Loucy (cell line): ENCODE data around the gene ETFRF1.

Source experiments
- EZH2phosphoT487 ChIP-seq: fragments of 200-600 bp; IDR thresholded peaks from 2 replicates; pipeline ENCODE4 v1.6.1; 2018; ENCODE audit warnings: antibody characterized with exemption, mild to moderate bottlenecking, moderate library complexity, borderline replicate concordance
- TF ChIP-seq, protein P1 (sequence below): fragments of 200-600 bp; sonication (generic); conservative IDR thresholded peaks from 2 replicates; pipeline ENCODE4 v1.5.1; 2014; ENCODE audit warnings: mild to moderate bottlenecking, antibody characterized with exemption, low read length

GRCh38 chr12:25243680-25243990, 48.6 kb downstream of the ETFRF1 start:
- TF ChIP-seq, protein P1, sequence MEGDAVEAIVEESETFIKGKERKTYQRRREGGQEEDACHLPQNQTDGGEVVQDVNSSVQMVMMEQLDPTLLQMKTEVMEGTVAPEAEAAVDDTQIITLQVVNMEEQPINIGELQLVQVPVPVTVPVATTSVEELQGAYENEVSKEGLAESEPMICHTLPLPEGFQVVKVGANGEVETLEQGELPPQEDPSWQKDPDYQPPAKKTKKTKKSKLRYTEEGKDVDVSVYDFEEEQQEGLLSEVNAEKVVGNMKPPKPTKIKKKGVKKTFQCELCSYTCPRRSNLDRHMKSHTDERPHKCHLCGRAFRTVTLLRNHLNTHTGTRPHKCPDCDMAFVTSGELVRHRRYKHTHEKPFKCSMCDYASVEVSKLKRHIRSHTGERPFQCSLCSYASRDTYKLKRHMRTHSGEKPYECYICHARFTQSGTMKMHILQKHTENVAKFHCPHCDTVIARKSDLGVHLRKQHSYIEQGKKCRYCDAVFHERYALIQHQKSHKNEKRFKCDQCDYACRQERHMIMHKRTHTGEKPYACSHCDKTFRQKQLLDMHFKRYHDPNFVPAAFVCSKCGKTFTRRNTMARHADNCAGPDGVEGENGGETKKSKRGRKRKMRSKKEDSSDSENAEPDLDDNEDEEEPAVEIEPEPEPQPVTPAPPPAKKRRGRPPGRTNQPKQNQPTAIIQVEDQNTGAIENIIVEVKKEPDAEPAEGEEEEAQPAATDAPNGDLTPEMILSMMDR = no peak
- TF ChIP-seq EZH2phosphoT487 = no peak
